HFF-Myc (cell line): ENCODE measurements around the gene LAMC2.

Experiments
- DNase-seq: peaks from one replicate; pipeline ENCODE4 v3.0.0-alpha.2; 2011; ENCODE audit warnings: low read depth; ENCODE audit errors: extremely low read depth
- H3K4me3 ChIP-seq: replicated peaks from 2 replicates; pipeline ENCODE4 v1.5.1; 2011; ENCODE audit warnings: low read depth, mild to moderate bottlenecking, control low read depth, low read length
- TF ChIP-seq, protein P1 (sequence below): IDR thresholded peaks from 2 replicates; pipeline ENCODE4 v1.5.1; 2012; ENCODE audit warnings: mild to moderate bottlenecking, low read depth, low read length, control low read depth; ENCODE audit errors: missing control alignments

Gene LAMC2

DNA sequence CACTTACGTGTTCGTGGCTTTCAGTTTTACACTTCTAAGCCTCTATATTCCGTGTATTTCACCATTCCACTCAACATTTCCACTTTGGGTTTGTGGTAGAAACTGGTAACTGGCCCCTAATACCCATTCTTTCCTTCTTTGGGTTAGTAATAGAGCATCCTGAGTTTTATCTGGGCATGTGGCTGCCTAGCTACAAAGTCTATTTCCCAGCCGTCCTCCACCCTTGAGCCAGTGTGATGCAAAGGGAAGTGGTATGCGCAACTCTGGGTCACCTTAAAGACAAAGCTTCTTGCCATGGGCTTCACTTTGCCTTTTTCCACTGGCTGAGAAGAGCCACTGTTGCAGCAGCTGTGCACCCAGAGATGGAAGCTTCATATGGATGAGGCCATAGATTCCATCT lies 73.9 kb downstream of the LAMC2 start:
- DNase-seq, result no peak
- TF ChIP-seq, protein P1, sequence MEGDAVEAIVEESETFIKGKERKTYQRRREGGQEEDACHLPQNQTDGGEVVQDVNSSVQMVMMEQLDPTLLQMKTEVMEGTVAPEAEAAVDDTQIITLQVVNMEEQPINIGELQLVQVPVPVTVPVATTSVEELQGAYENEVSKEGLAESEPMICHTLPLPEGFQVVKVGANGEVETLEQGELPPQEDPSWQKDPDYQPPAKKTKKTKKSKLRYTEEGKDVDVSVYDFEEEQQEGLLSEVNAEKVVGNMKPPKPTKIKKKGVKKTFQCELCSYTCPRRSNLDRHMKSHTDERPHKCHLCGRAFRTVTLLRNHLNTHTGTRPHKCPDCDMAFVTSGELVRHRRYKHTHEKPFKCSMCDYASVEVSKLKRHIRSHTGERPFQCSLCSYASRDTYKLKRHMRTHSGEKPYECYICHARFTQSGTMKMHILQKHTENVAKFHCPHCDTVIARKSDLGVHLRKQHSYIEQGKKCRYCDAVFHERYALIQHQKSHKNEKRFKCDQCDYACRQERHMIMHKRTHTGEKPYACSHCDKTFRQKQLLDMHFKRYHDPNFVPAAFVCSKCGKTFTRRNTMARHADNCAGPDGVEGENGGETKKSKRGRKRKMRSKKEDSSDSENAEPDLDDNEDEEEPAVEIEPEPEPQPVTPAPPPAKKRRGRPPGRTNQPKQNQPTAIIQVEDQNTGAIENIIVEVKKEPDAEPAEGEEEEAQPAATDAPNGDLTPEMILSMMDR, result no peak

DNA sequence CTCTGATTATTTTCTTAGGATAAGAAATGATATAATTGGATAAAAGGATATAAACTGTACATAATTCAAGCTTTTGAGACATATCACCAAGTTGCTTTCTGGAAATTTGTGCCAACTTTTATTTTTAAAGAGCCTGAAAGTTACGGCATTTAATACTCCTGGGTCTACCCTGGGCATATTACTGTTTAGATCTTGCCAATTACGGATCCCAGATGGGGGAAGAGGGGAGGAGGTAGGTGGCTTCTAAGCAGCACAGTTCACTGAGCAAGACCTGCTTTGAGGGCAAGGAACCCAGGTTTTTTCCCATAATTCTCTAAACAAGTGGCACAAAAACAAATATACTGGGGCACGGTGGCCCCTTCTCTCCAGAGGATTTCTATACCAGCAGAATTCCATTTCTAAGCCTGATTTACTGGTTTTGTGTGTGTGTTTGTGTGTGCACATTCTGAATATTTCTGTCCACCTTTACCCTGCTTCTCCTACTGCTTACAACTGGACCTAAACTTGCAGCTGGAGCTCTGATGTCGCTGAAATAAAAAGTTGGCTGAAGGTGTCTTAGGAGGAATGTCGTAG lies 76.7 kb downstream of the LAMC2 start:
- no peak overlapping the region for H3K4me3 ChIP-seq
- DNase-seq, result no peak
- TF ChIP-seq, protein P1, result no peak

More for the DNA sequence above, 73.9 kb downstream of the LAMC2 start:
- no peak overlapping the region for H3K4me3 ChIP-seq

DNA sequence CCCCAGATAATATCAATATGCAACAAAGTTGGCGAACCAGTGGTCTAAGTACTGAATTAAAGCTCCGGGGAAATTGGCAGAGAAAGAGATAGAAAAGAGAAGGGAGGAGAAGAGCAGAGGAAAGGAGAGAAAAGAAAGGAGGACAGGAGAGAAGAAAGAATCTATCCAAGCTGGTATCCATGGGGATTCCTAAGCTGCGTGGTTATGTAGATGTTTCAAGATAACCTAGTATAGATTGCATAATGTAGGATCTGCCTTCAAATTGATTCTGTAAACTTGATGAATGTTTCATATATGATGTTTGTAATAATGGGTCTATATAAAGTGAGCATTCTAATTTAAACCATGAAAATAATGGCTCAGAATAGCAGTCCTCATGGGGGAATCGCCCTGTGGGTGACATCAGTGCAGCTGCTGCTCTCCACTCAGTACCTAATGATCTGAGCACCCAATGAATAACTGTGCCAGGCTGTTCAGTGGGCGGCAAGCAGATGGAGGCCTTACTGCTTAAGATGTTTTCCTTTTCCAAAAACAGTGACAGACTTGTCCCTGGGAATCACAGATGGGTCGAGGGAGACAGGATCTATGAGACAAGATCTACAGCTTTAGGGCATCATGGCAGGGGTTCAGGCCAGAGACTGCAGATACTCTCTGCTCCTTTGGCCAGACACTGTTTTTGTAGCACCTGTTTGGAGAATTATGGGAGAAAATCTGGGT lies 78.0 kb downstream of the LAMC2 start:
- no peak overlapping the region for H3K4me3 ChIP-seq
- no peak for DNase-seq
- TF ChIP-seq, protein P1, result no peak

DNA sequence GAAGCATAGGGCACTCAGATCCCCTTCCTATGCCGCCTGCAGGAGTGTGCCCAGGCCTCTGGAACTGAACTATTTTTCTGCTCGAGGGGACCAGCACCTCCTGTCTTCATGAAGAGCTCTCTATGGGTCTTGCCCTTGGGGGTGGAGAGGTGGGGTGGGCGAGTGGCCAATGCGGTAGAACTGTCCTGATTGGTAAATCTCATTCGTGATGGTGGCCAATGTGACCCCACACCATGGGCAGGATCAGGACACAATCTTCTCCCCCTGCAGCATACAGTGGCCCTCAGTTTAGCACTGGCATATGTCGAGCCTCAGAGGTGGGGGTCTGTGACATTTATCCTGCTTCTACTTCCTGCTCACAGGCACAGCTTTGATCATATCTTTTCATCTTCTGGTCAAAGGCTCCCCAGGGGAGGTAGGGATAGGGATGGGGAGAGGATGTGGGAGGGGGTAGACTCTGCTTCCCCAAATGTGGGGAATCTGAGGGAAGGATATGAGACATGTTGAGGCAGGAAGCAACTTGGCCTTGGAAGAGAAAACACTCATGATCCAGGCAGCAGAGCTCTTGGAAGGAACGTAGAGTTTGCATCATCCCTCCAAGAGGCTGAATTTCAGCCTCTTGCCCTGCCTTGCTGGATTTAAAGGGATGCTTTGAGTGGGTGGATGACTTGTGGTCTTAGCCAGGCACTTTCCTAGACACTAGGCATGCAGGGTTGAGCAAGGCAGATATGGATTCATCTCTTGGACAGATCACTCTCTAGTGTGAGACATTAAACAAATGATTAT lies 81.8 kb downstream of the LAMC2 start:
- TF ChIP-seq, protein P1, result no peak
- peak; percentile 66 for DNase-seq
- H3K4me3 ChIP-seq, result no peak overlapping the region

DNA sequence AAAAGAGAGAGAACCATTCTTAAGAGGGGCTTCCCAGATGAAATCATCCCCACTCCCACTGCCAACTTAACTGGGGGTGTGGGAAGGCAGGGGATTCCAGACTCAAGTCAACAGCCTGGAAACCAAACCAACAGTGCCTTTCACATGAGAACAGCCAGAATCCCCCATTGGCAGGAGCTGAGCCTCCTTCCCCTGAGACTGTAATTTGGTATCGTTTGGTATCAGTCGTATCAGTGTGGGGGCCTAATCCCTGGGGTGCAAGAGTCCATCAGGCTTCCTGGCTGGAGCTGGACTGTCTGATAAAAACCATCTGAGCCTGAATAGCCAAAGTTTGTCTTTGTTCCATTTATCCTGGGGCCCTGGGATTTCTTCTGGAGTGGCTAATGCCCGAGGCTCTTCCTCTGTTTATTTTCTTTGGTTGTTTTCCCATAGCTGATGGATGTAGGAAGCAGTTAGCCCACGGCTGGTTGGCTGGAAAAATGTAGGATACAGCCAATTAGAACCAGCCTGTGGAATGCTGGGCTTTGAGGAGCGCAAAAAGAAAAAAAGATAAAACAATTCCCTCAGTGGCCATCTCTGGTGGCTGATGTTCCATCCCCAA lies 84.6 kb downstream of the LAMC2 start:
- DNase-seq, result peak; percentile 87
- TF ChIP-seq, protein P1, result no peak
- no peak overlapping the region for H3K4me3 ChIP-seq

DNA sequence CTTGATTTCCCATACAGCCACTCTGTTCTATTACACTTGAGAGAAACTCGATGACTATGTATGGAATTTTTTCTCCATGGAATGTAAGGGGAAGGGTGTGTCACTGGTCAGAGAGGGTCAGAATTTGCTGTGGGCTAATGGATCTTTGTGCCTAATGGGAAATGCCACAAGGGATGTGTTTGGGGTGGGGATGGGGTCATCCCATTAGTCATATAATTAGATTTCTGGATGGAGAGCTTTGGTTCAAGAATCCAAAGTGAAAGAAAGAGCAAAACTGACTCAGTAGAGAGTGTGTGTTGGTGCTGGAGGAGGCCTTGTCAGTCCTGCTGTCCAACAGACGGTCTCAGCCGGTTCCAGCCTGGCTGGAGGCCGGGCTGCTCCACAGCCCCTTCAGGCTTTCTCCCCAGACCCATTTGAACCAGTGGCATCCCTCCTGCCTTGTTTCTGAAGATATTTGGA lies 86.4 kb downstream of the LAMC2 start:
- TF ChIP-seq, protein P1, result no peak
- DNase-seq, result peak; percentile 83
- H3K4me3 ChIP-seq, result no peak overlapping the region
